Effector CD4-positive, alpha-beta T cell (primary cell): ENCODE measurements around the gene COL6A2.

Experiments used
- DNase-seq: peaks from one replicate; pipeline ENCODE4 v3.0.0-alpha.2; 2020

Gene COL6A2

GRCh38 chr21:46178961-46179360, 81.0 kb downstream of the COL6A2 start:
- DNase-seq: no peak
